ENCODE measurements around the gene SPATA6L. TPM values are rescaled to one million over a fixed set of nuclear protein-coding genes. Genes with fewer than 3 reads are reported as not detected.
A peak's percentile ranks its signal among the peaks of the same experiment; 100 is the strongest.

The SPATA6L gene
- total and polyA plus RNA-seq, 11 donors: 0.14 to 2.1 (median 0.55) TPM; not detected in 1

DNA sequence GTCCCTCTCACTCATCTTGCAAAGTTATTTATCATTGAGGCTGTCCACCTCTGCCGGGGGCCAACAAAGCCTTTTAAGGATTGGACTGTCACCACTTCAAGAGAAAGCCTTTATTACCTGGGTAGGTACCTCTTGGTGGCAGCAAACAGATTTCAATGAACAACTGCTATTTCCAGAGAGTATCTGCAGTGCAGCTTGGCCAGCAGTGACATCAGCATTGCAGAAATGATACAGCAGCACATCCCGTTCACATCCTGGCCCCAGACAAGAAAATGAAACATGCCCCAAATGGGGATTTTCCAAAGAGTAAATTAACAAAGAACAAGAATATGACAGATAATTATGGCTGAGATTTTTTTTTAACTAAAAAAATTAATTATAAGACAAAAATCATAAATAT is 2.3 kb upstream of the SPATA6L start:
- Histone ChIP-seq H3K27ac (no peak overlapping the region), H3K27me3 (no peaks in the 10 kb centered on the region), H3K36me3 (no peaks in the 10 kb centered on the region), H3K4me1 (peaks cover 0 to 34% (median 17%) of the 10 kb centered on the region in 12 donors), H3K4me3 (no peak overlapping the region), H3K9me3 (peaks cover 0 to 2% (median 0%) of the 10 kb centered on the region in 12 donors)
- intact Hi-C loops (cut with DNase I): loop anchor here in 1 of 10 donors (10.0 kb wide), 1 partner anchor 766 kb away; the partner anchor contains the start of gene PLGRKT
- 78 to 89% (median 84%) methylated on average over 2 of the region's 2 CpGs for WGBS, 4 donors
- DNase-seq (no peak), ATAC-seq (no peak)
- no peak for TF ChIP-seq POLR2A (IDR thresholded peaks at IDR 0.05)
- TF ChIP-seq, protein P1, sequence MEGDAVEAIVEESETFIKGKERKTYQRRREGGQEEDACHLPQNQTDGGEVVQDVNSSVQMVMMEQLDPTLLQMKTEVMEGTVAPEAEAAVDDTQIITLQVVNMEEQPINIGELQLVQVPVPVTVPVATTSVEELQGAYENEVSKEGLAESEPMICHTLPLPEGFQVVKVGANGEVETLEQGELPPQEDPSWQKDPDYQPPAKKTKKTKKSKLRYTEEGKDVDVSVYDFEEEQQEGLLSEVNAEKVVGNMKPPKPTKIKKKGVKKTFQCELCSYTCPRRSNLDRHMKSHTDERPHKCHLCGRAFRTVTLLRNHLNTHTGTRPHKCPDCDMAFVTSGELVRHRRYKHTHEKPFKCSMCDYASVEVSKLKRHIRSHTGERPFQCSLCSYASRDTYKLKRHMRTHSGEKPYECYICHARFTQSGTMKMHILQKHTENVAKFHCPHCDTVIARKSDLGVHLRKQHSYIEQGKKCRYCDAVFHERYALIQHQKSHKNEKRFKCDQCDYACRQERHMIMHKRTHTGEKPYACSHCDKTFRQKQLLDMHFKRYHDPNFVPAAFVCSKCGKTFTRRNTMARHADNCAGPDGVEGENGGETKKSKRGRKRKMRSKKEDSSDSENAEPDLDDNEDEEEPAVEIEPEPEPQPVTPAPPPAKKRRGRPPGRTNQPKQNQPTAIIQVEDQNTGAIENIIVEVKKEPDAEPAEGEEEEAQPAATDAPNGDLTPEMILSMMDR (IDR thresholded peaks at IDR 0.05): no peak

DNA sequence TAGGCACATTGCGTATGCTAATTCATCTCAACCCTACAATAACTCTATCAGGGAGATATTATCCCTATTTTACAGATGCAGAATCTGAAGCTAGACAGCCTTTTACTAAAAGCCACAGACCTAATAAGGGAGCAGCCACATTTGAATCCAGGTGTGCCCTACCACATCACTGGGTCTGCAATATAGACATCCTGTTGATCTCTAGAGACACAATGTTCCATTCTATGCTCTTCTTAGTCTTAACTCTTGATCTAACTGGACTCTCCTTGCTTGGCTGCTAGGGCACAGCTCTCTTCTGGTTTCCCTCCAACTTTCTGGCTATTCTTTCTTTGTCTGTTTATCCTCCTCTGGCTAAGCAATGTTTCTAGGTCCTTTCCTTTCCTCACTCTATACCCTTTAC is 1.4 kb upstream of the SPATA6L start:
- H3K4me3 ChIP-seq: no peak overlapping the region
- H3K9me3 ChIP-seq: peaks cover 0 to 2% (median 0%) of the 10 kb centered on the region in 12 donors
- H3K36me3 ChIP-seq: no peaks in the 10 kb centered on the region
- no peak for DNase-seq
- TF ChIP-seq POLR2A (IDR thresholded peaks at IDR 0.05): no peak
- TF ChIP-seq, protein P1 (IDR thresholded peaks at IDR 0.05): no peak
- WGBS, 4 donors: 95 to 100% (median 97%) methylated on average over 1 of the region's 1 CpG
- H3K4me1 ChIP-seq: peaks cover 0 to 43% (median 25%) of the 10 kb centered on the region in 12 donors
- ATAC-seq: no peak
- no peak overlapping the region for H3K27ac ChIP-seq
- H3K27me3 ChIP-seq: no peaks in the 10 kb centered on the region
- intact Hi-C loops (cut with DNase I): loop anchor here in 1 of 10 donors (10.0 kb wide), 1 partner anchor 767 kb away; the partner anchor contains the start of gene PLGRKT

DNA sequence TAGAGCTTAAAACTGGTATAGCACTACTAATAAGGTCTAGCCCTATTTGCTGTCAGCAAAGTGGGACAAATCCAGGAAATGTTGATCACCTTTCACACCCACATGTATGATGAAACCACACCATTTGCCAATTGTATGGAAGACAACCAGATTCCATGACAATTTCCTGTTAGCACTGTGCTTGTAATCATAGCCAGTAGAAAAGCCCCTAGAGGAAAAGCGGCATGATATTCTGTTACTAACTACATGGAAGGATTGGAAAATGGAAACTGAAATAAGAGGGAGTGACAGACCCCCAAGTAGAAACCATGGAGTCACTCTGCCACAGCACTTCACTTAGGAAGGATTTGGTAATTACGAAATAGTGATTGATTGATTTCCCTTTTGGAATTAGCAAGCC is 923 bp downstream of the SPATA6L start:
- no peaks in the 10 kb centered on the region for H3K27me3 ChIP-seq
- peak overlapping the region in 6 of 12 donors; percentile 10 to 36 (median 29) for H3K27ac ChIP-seq
- peak overlapping the region in 8 of 12 donors; percentile 43 to 59 (median 56) for H3K4me3 ChIP-seq
- peaks cover 0 to 51% (median 32%) of the 10 kb centered on the region in 12 donors for H3K4me1 ChIP-seq
- H3K9me3 ChIP-seq: peaks cover 0 to 2% (median 0%) of the 10 kb centered on the region in 12 donors
- ATAC-seq: peak in 2 of 4 donors; percentile 1 to 47
- TF ChIP-seq POLR2A (IDR thresholded peaks at IDR 0.05): no peak
- TF ChIP-seq, protein P1 (IDR thresholded peaks at IDR 0.05): no peak
- 59 to 66% (median 63%) methylated on average over 2 of the region's 2 CpGs for WGBS, 4 donors
- no peak for DNase-seq
- intact Hi-C loops (cut with DNase I): loop anchor here in 2 of 10 donors (1.0 to 10.0 kb wide), 2 partner anchors 14 to 769 kb away; partner anchors contain the start of genes CDC37L1 (in 1 of the 2) and PLGRKT (in 1 of the 2)
- H3K36me3 ChIP-seq: no peaks in the 10 kb centered on the region

DNA sequence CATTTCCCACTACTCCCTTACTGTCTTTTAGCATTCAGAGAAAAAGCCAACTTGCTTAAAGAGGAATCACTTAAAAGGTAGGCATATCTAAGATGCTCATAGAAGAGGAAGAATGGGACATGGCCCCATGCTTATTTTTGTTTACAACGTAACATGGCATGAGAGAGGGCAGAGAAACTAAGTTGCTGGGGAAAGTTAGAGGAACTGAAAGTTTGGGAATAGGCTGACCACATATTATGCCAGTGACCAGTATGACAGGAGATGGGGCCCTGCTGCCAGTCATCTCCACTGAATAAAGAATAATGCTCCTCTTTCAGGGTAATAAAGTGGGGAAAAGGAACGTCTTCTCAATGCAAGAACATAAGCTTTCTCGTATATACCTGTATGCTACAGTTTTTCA is 2.3 kb downstream of the SPATA6L start:
- H3K27me3 ChIP-seq: no peaks in the 10 kb centered on the region
- DNase-seq: no peak
- peaks cover 0 to 51% (median 32%) of the 10 kb centered on the region in 12 donors for H3K4me1 ChIP-seq
- ATAC-seq: no peak
- no peak overlapping the region for H3K27ac ChIP-seq
- intact Hi-C loops (cut with DNase I): loop anchor here in 5 of 10 donors (2.0 to 10.0 kb wide), 4 partner anchors 15 to 771 kb away; partner anchors contain the start of genes AK3 (in 3 of the 5), CDC37L1 (in 1 of the 5), JAK2 (in 1 of the 5) and PLGRKT (in 1 of the 5)
- no peak overlapping the region for H3K4me3 ChIP-seq
- H3K36me3 ChIP-seq: no peaks in the 10 kb centered on the region
- TF ChIP-seq POLR2A (IDR thresholded peaks at IDR 0.05): no peak
- TF ChIP-seq, protein P1 (IDR thresholded peaks at IDR 0.05): no peak
- 87 to 96% (median 93%) methylated on average over 3 of the region's 3 CpGs for WGBS, 4 donors
- no peaks in the 10 kb centered on the region for H3K9me3 ChIP-seq
